OCI-LY1 (cell line): ENCODE results near the gene MEIOSIN.
A peak's percentile ranks its signal among the peaks of the same experiment; 100 is the strongest.

Source experiments
- H2AFZ ChIP-seq: fragments of 200-600 bp; sonication (generic), shearing (Covaris generic); 2 replicates; pipeline ENCODE4 v1.6.0; 2014; ENCODE audit warnings: antibody characterized with exemption, mild to moderate bottlenecking, low read length
- H3F3A ChIP-seq: fragments of 200-600 bp; sonication (generic), shearing (Covaris generic); 2 replicates; pipeline ENCODE4 v1.6.0; 2014; ENCODE audit warnings: mild to moderate bottlenecking, antibody characterized with exemption, low read length, moderate library complexity; ENCODE audit not compliant: insufficient read depth
- H3K27ac ChIP-seq: fragments of 200-600 bp; sonication (generic); 2 replicates; pipeline ENCODE4 v1.5.1; 2014; ENCODE audit warnings: low read length, mixed run types, mild to moderate bottlenecking, low read depth; ENCODE audit not compliant: poor library complexity, severe bottlenecking
- H3K27me3 ChIP-seq: fragments of 200-600 bp; sonication (generic); 2 replicates; pipeline ENCODE4 v1.6.0; 2014; ENCODE audit warnings: antibody characterized with exemption, mild to moderate bottlenecking, low read length, moderate library complexity; ENCODE audit not compliant: insufficient read depth
- H3K36me3 ChIP-seq: fragments of 200-600 bp; sonication (generic); 2 replicates; pipeline ENCODE4 v1.6.1; 2014; ENCODE audit warnings: mild to moderate bottlenecking, antibody characterized with exemption, low read length, moderate library complexity, mixed read lengths; ENCODE audit not compliant: insufficient read depth
- H3K4me1 ChIP-seq: fragments of 200-600 bp; sonication (generic); 2 replicates; pipeline ENCODE4 v1.5.1; 2014; ENCODE audit warnings: mild to moderate bottlenecking, low read length, moderate library complexity; ENCODE audit not compliant: insufficient read depth, severe bottlenecking
- H3K4me2 ChIP-seq: fragments of 200-600 bp; sonication (generic), shearing (Covaris generic); 2 replicates; pipeline ENCODE4 v1.6.1; 2014; ENCODE audit warnings: low read length
- H3K4me3 ChIP-seq: fragments of 200-600 bp; sonication (generic); 2 replicates; pipeline ENCODE4 v1.5.1; 2014; ENCODE audit warnings: low read length, low read depth, mild to moderate bottlenecking, mixed read lengths; ENCODE audit not compliant: poor library complexity, severe bottlenecking
- H3K79me2 ChIP-seq: fragments of 200-600 bp; shearing (Covaris generic); 2 replicates; pipeline ENCODE4 v1.6.1; 2016; ENCODE audit warnings: mixed run types, low read length, mixed read lengths; ENCODE audit not compliant: insufficient read depth
- H3K9ac ChIP-seq: fragments of 200-600 bp; sonication (generic), shearing (Covaris generic); 2 replicates; pipeline ENCODE4 v1.6.1; 2014; ENCODE audit warnings: mild to moderate bottlenecking, low read length, mixed read lengths
- H3K9me2 ChIP-seq: fragments of 200-600 bp; sonication (generic), shearing (Covaris generic); 2 replicates; pipeline ENCODE4 v1.6.1; 2014; ENCODE audit warnings: low read depth, mild to moderate bottlenecking, low read length, mixed read lengths
- H3K9me3 ChIP-seq: fragments of 200-600 bp; shearing (Covaris generic); 2 replicates; pipeline ENCODE4 v1.6.1; 2014; ENCODE audit warnings: low read length, mixed read lengths
- H4K20me1 ChIP-seq: fragments of 200-600 bp; sonication (generic), shearing (Covaris generic); 2 replicates; pipeline ENCODE4 v1.6.0; 2016; ENCODE audit warnings: mild to moderate bottlenecking, low read length; ENCODE audit not compliant: insufficient read depth
- CTCF ChIP-seq: fragments of 200-600 bp; sonication (generic), shearing (Covaris generic); IDR thresholded peaks from 2 replicates; pipeline ENCODE4 v1.5.1; 2017; ENCODE audit warnings: mild to moderate bottlenecking, antibody characterized with exemption, low read length, moderate library complexity, mixed read lengths
- EZH2 ChIP-seq: fragments of 200-600 bp; sonication (generic), shearing (Covaris generic); IDR thresholded peaks from 2 replicates; pipeline ENCODE4 v1.8.0; 2017; ENCODE audit warnings: borderline replicate concordance, mixed run types, mild to moderate bottlenecking, antibody characterized with exemption, low read length, moderate library complexity, mixed read lengths

MEIOSIN gene

GRCh38 chr19:45772130-45772840 lies 39.0 kb downstream of the MEIOSIN start:
- Histone ChIP-seq H3K4me2 (peak overlapping the region; percentile 21; the same call in 1 of the 2 replicates), H4K20me1 (no peaks in the 10 kb centered on the region), H3K36me3 (0 out of 2 replicates have a peak, but pooled peaks cover 3% of the 10 kb centered on the region), H2AFZ (no peak overlapping the region), H3K4me1 (peaks cover 34% of the 10 kb centered on the region), H3K9me2 (no peaks in the 10 kb centered on the region), H3K27ac (peak overlapping the region; percentile 77), H3F3A (no peaks in the 10 kb centered on the region), H3K9ac (peak overlapping the region; percentile 8; the same call in 1 of the 2 replicates), H3K9me3 (no peaks in the 10 kb centered on the region), H3K79me2 (no peaks in the 10 kb centered on the region), H3K27me3 (no peaks in the 10 kb centered on the region), H3K4me3 (no peak overlapping the region)
- no peak for TF ChIP-seq CTCF
- no peak for TF ChIP-seq EZH2

DNA sequence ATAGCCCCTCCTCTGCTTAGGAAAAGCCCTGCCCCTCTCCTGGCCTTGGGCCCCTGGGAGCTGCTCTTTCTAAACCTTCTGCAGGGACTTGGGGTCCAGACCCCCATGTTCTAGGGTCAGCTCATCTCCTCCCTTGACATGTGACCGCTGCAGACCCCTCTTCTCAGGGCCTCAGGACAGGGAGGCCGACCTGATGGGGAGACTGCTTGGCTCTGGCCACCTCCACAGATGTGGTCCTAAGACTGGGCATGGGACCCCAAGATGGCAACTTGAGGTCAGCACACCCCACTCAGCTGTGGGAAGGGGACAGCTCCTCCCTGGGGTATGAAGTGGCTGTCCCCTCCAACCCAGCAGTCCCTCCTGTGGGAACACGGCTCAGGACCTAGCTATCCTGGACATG lies 39.7 kb downstream of the MEIOSIN start:
- no peaks in the 10 kb centered on the region for H4K20me1 ChIP-seq

DNA sequence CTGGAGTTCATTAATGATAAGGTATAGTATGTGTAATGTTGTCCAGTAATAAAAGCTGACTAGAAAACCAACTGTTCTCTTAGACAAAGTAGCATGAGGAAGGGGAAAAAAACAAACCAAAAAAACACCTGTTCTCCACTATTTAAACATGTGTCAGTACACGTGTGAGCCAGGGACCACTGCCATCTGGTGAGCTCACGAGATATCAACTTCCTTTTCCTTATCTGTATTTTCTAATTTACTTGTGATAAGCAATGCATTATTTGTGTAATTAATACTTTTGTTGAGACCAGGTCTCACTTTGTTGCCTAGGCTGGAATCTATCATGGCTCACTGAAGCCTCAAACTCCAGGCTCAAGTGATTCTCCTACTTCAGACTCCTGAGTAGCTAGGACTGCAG lies 40.1 kb downstream of the MEIOSIN start:
- Histone ChIP-seq H3K9me2 (no peaks in the 10 kb centered on the region), H3K4me2 (no peak overlapping the region; the same call in 1 of the 2 replicates), H3K27me3 (no peaks in the 10 kb centered on the region), H3F3A (no peaks in the 10 kb centered on the region), H3K9me3 (no peaks in the 10 kb centered on the region), H4K20me1 (no peaks in the 10 kb centered on the region), H3K4me3 (no peak overlapping the region), H3K4me1 (peaks cover 29% of the 10 kb centered on the region), H3K79me2 (no peaks in the 10 kb centered on the region), H2AFZ (no peak overlapping the region), H3K9ac (peak overlapping the region; percentile 27; the same call in 1 of the 2 replicates), H3K27ac (peak overlapping the region; percentile 77), H3K36me3 (0 out of 2 replicates have a peak, but pooled peaks cover 4% of the 10 kb centered on the region)
- TF ChIP-seq EZH2 = no peak
- TF ChIP-seq CTCF = peak; percentile 11; the same call in 1 of the 2 replicates

More for the DNA sequence above, 39.7 kb downstream of the MEIOSIN start:
- Histone ChIP-seq H3K27ac (peak overlapping the region; percentile 77), H3K9me3 (no peaks in the 10 kb centered on the region), H3K4me1 (peaks cover 33% of the 10 kb centered on the region), H3F3A (no peaks in the 10 kb centered on the region), H3K36me3 (0 out of 2 replicates have a peak, but pooled peaks cover 4% of the 10 kb centered on the region), H2AFZ (no peak overlapping the region), H3K27me3 (no peaks in the 10 kb centered on the region), H3K9ac (peak overlapping the region; percentile 8; the same call in 1 of the 2 replicates), H3K4me2 (no peak overlapping the region; the same call in 1 of the 2 replicates), H3K4me3 (no peak overlapping the region), H3K79me2 (no peaks in the 10 kb centered on the region), H3K9me2 (no peaks in the 10 kb centered on the region)
- TF ChIP-seq EZH2 (no peak), CTCF (no peak)
